GM21381 (cell line): ENCODE measurements around the gene USP43.
"Not testable (repeated sequence)": the region's sequence is repeated elsewhere in the genome, so short reads cannot be mapped to it uniquely, and the experiment has no call there.

Experiments
- ATAC-seq: cut with Tn5 transposase; IDR thresholded peaks from one replicate; pipeline ENCODE4 v1.9.1; 2021; ENCODE audit warnings: mild to moderate bottlenecking, moderate library complexity; ENCODE audit not compliant: unreplicated experiment

USP43 gene, protein sequence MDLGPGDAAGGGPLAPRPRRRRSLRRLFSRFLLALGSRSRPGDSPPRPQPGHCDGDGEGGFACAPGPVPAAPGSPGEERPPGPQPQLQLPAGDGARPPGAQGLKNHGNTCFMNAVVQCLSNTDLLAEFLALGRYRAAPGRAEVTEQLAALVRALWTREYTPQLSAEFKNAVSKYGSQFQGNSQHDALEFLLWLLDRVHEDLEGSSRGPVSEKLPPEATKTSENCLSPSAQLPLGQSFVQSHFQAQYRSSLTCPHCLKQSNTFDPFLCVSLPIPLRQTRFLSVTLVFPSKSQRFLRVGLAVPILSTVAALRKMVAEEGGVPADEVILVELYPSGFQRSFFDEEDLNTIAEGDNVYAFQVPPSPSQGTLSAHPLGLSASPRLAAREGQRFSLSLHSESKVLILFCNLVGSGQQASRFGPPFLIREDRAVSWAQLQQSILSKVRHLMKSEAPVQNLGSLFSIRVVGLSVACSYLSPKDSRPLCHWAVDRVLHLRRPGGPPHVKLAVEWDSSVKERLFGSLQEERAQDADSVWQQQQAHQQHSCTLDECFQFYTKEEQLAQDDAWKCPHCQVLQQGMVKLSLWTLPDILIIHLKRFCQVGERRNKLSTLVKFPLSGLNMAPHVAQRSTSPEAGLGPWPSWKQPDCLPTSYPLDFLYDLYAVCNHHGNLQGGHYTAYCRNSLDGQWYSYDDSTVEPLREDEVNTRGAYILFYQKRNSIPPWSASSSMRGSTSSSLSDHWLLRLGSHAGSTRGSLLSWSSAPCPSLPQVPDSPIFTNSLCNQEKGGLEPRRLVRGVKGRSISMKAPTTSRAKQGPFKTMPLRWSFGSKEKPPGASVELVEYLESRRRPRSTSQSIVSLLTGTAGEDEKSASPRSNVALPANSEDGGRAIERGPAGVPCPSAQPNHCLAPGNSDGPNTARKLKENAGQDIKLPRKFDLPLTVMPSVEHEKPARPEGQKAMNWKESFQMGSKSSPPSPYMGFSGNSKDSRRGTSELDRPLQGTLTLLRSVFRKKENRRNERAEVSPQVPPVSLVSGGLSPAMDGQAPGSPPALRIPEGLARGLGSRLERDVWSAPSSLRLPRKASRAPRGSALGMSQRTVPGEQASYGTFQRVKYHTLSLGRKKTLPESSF

DNA sequence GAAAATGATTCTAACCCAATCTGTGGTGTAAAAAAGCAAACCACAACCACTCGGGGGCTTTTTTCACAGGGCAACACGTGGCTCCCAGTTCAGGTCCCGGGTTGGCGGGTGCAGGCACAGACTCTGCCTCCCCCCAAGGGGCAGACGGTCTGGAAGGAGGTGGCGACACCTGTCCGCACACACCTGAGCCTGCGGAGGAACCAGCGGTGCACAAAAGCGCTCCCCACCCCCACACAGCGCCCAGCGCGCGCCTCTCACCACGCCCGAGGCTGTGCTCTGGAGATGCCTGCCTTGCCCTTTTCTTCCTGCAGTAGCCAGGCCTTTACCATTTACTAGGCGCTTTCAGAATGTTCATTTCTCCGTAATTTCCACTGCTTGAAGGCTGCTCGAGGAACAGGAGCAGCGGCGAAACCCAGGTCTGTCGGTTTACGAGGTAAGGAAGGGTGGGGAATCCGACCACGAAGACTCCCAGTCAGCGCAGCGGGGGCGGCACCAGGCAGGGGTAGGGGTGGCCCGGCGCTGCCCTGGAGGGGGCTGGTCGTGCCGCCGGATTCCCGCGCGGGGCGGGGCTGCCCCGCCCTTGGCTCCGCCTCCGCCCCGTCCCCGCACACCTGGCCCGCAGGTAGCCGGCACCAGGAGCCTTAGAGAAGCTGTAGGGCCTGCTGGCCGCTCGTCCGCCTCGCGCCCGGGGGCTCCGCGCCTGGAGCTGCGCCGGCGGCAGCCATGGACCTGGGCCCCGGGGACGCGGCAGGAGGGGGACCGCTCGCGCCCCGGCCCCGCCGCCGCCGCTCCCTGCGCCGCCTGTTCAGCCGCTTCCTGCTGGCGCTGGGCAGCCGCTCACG lies at the start of gene USP43:
TSS of gene USP43 (plus strand) at position 608 of the 842 bp plus-strand sequence. CDS start at position 724, 116 bp downstream.
- ATAC-seq, result no peak

DNA sequence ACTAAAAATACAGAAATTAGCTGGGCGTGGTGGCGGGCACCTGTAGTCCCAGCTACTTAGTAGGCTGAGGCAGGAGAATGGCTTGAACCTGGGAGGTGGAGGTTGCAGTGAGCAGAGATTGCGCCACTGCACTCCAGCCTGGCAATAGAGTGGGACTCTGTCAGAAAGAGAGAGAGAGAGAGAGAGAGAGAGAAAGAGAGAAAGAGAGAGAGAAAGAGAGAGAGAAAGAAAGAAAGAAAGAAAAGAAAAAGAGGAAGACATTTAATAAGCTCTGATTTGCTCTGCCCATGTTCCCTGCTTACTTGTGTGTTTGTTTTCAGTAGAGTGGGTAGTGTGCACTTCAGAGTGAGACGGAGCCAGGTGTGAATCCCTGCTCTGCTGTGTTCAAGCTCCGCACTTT lies 47.7 kb upstream of the USP43 start:
- not testable (repeated sequence) for ATAC-seq

DNA sequence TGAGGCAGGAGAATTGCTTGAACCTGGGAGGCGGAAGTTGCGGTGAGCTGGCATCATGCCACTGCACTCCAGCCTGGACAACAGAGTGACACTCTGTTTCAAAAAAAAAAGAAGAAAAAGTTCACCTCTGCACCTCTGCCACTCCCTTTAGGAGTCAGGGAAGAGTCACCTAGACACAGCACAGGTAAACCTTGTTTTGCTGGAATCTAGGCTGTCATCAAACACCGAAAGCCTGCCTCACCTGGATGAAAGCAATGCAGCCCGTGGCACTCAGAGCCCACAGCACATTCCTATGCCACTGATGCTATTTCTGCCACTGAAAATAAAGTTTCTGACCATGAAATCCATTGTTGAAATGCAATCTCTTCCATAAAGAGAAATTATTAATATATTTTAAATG lies 46.7 kb upstream of the USP43 start:
- no peak for ATAC-seq

DNA sequence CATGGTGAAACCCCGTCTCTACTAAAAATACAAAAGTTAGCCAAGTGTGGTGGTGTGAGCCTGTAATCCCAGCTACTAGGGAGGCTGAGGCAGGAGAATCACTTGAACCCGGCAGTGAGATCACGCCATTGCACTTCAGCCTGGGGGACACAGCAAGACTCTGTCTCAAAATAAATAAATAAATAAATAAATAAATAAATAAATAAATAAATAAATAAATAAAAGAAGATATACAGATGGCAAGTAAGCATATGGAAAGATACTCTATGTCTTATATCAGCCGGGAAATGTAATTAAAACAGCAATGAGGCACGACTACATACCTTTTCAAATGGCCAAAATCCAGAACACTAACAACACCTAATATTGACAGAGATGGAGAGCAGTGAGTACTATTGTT lies 40.7 kb upstream of the USP43 start:
- ATAC-seq, result not testable (repeated sequence)

DNA sequence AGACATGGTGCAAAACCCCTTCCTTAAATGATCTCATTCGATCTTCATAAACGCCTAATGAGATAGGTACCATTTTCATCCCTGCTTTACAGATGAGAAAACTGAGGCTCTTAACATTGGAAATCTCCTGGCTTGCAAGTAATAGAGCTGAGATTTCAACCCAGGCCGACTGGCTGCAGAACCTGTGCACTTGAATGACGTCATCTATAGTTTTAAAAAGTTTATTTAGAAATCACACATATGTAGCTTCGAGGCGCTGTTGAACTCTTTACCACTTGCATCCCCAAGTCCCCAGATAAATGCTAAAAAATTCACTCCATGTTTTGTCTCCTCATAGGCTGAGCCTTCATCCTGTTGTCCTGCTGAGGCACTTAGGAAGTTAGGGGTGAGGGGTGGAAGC lies 38.9 kb upstream of the USP43 start:
- ATAC-seq, result no peak

DNA sequence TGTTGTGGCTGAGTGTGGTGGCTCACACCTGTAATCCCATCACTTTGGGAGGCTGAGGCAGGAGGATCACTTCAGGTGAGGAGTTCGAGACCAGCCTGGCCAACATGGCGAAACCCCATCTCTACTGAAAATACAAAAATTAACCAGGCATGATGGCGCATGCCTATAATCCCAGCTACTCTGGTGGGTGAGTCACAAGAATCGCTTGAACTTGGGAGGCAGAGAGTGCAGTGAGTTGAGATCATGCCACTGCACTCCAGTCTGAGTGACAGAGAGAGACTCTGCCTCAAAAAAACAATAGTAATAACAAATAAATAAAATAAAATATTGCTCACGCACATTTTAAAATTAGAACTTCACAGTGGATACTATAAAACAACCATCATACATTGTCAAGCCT lies 38.3 kb upstream of the USP43 start:
- not testable (repeated sequence) for ATAC-seq

DNA sequence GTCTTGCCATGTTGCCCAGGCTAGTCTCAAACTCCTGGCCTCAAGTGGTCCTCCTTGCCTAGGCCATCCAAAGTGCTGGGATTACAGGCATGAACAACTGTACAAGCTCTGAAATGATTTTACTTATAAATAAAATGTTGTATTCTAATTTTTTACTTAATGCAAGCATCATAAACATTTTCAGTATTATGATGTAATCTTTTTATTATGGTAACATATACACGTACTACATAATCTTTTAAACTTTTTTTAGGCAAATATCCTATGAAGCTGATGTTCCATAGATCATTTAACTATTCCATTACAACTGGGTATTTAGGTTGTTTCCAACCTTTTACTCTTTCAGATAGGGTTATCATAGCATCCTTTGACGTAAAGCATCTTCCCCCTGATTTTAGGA lies 33.8 kb upstream of the USP43 start:
- ATAC-seq, result no peak

DNA sequence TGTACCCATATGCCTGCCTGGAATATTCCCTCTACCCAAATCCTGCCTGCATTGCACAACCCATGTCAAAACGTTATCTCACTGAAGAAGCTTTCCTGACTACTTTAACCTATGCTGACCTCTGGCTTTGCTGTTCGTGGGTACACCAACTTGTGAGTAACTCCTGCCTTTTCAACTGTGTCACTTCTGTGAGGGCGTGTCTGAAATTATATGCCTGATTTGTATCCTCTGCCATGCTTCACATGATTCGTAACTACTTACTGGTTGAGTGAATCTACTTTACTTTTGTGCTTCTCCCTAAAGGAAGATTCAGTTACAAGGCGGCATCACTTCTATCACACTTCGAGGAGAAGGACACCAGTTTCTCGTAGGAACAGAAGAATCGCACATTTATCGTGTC lies 33.3 kb upstream of the USP43 start:
- no peak for ATAC-seq

DNA sequence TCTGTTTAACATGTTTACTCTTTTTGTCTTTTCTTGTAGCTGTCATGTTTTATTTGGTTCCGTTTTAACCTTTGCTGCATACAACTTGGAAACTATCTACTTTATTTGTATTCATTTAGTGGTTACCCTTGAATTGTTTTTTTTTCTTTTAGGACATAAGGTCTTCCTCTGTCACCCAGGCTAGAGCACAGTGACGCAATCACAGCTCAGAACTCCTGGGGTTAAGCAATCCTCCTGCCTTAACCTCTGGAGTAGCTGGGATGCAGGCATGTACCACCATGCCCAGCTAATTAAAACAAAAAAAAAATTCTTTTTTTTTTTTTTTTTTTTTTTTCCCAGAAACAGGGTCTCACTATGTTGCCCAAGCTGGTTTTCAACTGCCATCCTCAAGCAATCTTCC lies 29.8 kb upstream of the USP43 start:
- no peak for ATAC-seq

DNA sequence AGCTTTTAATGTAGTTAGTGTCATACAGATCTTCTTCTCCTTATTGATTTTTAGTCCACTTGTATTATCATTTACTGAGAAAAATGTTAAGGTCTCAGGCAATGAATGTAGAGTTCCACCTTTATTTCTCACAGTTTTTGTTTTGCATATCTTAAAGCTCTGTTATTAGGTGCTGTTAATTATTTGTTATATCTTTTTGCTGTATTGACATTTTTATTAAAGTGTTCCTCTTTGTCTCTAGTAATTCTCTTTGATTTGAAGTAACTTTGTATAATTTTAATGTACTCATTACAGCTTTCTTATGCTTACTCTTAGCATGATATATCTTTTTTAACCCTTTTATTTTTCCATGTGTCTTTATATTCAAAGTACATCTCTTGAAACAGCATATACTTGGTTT lies 22.4 kb upstream of the USP43 start:
- ATAC-seq, result no peak

DNA sequence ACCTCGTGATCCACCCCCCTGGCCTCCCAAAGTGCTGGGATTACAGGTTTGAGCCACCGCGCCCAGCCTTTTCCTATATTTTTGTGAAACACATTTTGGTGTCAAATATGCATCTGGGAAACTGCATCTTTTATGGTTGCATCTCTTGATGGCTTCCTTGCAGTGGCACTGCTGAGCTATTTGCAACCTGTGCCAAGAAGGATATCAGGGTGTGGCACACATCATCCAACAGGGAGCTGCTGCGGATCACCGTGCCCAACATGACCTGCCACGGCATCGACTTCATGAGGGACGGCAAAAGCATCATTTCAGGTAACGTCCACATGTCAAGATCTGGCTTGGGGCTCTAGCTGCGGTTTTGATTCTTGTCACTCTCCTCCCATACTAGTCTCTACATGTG lies 16.8 kb upstream of the USP43 start:
- ATAC-seq, result no peak

DNA sequence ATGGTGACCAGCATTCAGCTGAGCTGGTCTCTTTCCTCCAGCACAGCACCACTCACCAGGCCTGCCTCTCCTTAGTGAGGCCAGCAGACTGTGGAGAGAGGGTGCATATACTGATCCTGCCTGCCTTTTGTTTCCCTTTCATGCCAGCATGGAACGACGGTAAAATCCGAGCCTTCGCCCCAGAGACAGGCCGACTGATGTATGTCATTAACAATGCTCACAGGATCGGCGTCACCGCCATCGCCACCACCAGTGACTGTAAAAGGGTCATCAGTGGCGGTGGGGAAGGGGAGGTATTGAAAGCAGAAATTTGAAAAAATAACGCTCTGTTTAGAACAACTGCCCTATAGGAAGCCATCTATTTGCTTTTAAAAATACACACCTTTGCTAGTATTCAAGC lies 12.6 kb upstream of the USP43 start:
- no peak for ATAC-seq

DNA sequence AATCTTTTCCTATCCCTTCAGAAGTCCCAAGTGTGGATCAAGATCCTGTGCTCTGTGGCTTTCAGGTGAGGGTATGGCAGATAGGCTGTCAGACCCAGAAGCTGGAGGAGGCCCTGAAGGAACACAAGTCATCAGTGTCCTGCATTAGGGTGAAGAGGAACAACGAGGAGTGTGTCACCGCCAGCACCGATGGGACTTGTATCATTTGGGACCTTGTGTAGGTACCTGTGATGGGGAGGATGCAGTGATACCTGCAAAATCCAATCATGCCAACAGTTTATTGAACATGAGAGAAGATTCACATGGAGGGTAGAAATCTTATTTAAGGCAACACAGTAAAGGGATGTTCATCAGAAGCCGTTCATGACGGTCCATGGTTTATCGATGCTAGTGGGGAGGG lies 10.0 kb upstream of the USP43 start:
- ATAC-seq, result no peak

DNA sequence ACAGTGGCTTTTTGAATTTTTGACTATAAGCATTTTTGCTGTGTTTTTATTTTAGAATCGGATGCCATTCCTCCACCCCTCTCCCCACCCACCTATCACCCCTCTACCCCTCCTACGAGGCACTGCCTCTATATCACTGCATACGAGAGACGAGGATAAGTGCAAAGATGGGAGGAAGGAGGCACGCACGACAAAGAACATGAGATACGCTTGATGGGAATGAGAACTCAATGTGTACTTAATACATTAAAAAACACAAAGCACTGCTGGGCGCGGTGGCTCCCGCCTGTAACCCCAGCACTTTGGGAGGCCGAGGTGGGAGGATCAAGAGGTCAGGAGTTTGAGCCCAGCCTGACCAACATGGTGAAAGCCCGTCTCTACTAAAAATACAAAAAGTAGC lies 8.8 kb upstream of the USP43 start:
- ATAC-seq, result no peak

DNA sequence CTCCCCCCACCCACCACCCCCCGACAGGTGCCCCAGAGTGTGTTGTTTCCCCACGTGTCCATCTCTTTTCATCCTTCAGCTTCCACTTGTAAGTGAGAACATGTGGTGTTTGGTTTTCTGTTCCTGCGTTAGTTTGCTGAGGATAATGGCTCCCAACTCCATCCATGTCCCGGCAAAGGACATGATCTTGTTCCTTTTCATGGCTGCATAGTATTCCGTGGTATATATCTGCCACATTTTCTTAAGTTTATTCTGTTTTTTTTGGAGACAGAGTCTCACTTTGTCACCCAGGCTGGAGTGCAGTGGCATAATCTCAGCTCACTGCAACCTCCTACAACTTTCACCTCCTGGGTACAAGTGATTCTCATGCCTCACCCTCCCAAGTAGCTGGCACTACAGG lies 4.9 kb upstream of the USP43 start:
- not testable (repeated sequence) for ATAC-seq

DNA sequence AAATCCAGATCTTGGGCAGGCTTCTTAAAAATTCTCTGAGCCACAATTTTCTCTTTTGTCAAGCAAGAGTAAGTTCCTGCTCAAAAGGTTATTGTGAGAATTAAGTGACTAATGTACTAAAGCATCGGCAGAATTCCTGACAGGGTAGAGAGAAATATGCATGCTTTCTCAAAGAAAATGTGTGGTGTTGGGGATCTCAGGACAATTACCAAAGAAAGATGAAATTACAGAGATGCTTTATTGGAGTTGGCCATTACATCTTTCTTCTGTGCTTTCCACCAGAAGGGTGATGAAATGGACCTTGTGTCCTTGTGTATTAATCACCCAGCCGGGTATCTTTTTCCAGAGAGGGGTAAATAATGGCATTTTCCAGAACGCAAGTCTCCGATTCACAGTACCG lies 1.7 kb upstream of the USP43 start:
- no peak for ATAC-seq

DNA sequence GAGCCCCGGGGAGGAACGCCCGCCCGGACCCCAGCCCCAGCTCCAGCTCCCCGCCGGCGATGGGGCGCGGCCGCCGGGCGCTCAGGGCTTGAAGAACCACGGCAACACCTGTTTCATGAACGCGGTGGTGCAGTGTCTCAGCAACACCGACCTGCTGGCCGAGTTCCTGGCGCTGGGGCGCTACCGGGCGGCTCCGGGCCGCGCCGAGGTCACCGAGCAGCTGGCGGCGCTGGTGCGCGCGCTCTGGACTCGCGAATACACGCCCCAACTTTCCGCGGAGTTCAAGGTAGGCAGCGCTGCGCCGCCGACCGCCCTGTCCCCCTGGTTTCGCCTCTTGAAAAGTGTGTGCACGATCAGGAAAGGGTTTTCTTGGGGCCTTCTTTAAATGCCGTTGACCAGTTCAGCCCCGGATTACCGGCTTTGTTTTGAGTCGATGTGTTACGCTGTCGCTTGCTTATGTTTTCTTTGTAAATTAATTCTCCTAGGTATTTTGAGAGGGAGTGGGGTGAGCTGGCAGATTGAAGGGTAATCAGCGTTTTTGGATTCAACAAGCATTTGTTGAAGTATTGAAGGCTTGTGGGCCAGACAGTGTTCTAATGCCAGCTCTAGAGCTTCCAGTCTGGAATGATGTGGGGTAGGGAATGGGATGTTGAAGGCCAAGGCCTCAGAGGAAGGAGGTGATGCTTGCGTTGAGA lies 681 bp downstream of the USP43 start:
- no peak for ATAC-seq

DNA sequence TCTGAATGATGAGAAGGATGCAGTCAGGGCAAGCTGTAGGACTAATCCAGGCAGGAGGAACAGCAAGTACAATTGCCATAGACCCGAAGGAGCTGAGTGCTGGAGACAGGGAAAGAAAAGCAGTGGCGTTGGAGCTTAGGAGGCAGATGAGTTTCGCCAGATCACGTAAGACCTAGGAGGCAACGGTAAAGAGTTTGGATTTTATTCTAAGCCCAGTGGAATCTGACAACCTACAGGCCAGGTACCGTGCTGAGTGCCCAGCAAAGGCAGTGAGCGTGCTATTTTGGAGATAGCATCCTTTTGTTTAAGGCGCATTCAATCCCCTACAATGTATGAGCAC lies 1.2 kb downstream of the USP43 start:
- no peak for ATAC-seq

DNA sequence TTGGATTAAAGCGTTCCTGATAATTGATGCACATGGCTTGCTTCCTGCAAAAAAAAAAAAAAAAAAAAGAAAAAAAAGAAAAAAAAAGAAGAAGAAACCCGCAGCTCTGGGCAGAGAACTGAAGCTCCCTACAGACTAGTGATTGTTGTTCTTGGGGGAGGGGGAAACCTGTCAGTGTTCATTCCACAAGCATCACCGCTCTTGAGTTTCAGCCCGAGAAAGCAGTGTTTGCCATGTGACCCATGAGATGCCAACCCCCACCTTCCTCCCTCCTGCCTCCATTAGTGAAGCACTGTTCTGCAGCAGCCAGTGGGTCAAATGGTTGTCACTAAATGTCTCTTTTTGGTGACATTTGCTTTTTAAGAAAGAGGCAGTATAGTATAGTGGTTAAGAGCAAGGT lies 1.7 kb downstream of the USP43 start:
- ATAC-seq, result no peak

DNA sequence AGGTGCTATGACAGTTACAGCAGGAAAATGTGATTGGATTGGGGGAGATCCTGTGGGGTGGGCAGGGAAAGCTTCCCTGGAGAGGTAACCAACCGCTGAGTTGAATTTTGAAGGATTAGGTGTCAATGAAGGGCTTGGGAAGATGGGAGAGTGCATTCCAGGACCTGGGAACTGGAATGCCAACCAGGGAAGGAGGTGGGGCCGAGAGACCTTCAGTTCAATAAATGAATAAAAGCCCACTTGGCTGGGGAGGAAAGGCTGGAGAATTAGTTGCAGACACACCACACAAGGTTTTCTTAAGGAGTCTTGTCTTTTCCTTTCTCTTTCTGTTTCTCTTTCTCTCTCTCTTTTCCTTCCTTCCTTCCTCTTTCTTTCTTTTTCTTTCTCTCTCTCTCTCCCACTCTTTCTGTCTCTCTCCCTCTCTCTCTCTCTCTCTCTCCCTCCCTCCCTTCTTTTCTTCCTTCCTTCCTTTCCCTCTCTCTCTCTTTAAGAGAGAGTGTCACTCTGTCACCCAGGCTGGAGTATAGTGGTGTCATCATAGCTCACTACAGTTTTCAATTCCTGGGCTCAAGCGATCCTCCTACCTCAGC lies 3.3 kb downstream of the USP43 start:
- no peak for ATAC-seq
